GM12801 (cell line): Measurements from ENCODE around the gene ASB1.

Experiments
- TF ChIP-seq, protein P1 (sequence below): IDR thresholded peaks from one replicate; pipeline ENCODE4 v1.5.1; 2011; ENCODE audit warnings: control low read depth; ENCODE audit not compliant: insufficient read length; ENCODE audit errors: extremely low read depth

ASB1 gene

DNA sequence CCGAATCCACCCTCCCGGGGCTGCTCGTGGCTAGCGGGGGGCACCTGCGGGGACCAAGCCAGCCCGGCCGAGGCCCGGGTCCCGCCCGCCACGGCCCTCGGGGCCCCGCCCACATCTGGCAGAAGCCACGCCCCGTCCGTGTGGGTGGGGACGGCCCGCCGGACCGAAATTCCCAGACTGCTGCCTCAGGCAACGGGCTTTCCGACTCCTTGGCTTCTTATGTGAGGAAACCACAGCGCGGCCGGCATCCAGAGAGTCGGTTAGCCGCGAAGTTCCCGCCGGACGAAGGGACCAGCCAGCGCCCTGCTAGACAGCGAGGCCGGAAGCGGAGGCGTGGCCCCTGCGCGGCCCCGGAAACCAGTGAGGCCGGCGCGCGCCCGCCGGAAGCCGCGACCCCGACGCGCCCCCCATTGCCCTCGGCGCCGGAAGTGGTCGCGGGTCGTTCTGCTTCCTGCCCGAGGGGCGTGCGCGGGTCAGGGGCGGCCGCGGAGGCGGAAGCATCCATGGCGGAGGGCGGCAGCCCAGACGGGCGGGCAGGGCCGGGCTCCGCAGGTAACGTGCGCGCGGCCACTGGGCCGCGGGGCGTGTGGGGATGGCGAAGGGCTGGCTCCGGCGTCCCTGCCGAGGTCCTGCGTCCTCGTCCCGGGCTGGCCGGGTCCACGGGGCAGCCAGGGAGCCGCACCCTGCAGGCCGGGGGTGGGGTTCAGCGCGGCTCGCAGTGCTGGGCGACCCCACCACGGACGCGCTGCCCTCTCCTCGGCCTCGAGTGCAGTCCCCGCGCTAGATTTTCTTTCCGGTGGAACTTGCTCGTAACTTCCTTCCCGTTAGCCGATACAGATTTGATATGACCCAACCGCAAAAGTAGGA is at the start of gene ASB1:
ASB1 (plus strand) TSS at position 360 of the 867 bp plus-strand sequence; CDS start at position 504, 144 bp downstream.
- TF ChIP-seq, protein P1, sequence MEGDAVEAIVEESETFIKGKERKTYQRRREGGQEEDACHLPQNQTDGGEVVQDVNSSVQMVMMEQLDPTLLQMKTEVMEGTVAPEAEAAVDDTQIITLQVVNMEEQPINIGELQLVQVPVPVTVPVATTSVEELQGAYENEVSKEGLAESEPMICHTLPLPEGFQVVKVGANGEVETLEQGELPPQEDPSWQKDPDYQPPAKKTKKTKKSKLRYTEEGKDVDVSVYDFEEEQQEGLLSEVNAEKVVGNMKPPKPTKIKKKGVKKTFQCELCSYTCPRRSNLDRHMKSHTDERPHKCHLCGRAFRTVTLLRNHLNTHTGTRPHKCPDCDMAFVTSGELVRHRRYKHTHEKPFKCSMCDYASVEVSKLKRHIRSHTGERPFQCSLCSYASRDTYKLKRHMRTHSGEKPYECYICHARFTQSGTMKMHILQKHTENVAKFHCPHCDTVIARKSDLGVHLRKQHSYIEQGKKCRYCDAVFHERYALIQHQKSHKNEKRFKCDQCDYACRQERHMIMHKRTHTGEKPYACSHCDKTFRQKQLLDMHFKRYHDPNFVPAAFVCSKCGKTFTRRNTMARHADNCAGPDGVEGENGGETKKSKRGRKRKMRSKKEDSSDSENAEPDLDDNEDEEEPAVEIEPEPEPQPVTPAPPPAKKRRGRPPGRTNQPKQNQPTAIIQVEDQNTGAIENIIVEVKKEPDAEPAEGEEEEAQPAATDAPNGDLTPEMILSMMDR, result no peak

DNA sequence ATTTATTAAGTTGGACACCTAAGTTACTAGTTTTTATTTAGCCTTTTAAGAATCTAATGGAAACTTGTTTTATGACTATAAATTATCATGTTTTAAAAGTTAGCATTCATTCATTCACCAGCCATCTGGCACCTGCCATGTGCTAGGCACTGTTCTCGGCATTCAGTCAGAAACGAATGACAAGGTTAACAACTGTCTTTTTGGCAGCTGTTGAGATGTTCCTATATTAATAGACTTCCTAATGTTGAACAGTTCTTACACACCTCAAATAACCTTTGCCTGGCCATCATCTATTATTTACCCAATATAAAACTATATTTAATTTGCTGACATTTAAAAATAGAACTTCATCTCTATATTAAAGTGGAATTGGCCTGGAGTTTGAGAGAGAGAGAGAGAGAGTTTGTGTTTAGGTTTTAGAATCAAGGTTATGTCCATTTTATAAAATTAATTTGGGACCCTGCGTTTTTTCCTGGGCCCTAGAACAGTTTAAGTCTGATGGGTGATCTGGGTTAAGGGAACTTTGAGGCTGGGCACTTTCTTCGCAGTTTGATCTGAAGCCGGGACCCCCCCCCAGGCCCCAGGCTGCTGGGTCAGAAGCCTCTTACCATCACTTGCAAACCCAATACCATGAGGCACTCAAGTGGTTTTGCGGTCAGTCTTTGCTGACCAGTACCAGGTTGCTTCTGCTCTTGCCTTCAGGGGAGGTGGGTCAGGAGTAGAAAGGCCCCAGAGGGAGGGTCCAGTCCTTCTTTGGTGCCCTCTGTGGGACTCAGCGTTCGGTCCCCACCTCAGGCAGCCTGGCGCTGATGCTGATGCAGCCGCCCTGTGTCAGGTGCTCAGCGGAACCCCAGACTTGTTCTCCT is 48.3 kb upstream of the ASB1 start:
- TF ChIP-seq, protein P1, result no peak

DNA sequence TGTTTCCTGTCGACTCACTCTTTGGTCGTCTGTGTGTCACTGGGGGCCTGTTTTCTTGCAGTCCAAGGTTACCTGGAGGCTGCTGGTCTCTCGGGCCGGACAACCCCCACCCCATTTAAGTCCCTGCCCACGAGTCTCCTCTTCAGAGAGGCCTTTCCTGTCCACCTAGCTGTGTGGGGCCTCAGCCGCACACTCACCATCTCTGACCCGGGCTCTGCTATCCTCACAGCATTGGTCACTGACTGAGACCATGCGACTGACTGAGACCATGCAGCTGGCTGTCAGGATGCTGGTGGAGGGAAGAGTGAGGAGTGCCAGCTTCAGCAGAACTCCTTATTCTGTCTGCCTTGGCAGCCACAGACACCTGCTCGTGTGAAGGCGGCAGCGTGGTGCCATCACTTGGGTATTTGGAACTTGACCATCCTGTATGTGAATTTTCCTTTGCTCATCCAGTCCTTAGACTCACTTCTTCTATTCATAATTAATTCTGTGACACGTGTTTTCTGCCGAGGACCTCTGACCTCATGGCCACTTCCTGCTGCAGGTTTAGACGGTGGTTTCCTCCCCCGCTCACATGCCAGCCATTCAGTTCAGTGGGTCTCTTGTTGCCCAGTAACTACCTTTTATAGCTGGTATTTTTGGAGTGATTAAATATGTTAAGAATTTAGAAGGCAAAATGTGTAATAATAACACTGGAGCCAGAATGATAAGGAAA is 47.5 kb upstream of the ASB1 start:
- TF ChIP-seq, protein P1, result no peak

- TF ChIP-seq, protein P1, result no peak
Measured at GRCh38 chr2:238380336-238380735, 46.4 kb upstream of the ASB1 start.

DNA sequence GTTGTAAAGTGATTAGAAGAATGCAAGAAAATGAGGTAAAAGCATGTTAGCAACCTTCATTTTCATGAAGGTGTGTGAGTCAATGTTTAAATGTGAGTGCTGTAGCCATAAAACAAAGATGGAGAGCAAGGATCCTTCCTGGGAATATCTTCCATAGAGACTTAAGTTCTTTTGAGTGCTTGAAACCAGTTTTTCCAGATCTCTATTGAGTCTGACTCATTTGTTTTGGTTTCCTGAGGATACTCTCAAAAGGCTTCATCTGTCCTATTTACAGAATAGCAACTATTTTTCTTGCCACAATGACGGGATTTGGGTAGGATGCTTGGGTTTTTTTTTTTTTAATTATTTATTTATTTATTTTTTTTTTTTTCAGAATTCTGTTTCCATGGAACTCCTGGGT is 45.9 kb upstream of the ASB1 start:
- TF ChIP-seq, protein P1, result no peak

DNA sequence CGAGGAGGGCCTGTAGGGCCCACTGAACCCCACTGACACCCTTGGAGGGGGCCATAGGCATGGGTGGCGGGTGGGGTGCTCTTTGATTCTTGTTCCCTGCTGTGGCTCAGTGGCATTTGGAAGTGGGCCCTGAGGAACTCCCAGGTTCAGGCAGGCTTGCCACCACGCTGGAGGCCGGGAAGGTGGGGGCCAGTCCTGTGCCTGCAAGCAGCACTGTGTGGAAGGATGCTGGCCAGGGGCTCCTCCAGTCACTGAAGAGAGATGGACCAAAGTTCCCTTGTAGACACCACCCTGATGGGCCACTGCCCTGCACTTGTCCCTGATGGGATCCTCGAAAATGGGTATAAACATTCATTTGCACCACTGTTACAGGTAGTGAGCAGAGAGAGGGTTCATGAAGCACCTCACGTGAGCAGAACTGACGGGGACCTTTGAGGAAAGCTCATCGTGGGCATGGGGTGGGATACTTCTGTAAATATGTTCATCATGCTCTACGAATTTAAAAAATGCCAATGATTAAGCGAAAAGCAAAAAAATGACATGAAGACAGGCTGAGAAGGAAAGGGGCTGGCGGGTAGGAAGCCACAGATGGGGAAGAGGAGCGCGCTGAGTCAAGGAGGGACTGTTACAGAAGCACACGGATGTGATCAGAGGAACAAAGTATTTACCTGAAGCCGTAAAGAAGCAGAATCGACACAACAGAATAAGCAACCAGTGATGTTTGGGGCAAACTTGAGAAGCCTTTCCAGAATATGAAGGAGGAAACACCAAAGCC is 45.2 kb upstream of the ASB1 start:
- TF ChIP-seq, protein P1, result no peak
